Transverse colon (tissue), 4 donors: ENCODE measurements around the gene LINS1. TPM values are rescaled to one million over a fixed set of nuclear protein-coding genes. Genes with fewer than 3 reads are reported as not detected.

ENCODE experiments used
- DNase-seq: peaks from one replicate; pipeline ENCODE4 v3.0.0-alpha.2; 2019
- H3K27ac ChIP-seq, 4 donors: fragments of 200-600 bp; sonication (generic); 2 replicates each; pipeline ENCODE4 v1.5.1; 2016 to 2018; ENCODE audit warnings: inconsistent platforms in 4 of 4
- H3K27me3 ChIP-seq: fragments of 200-600 bp; sonication (generic); 2 replicates; pipeline ENCODE4 v1.5.1; 2017; ENCODE audit warnings: inconsistent platforms
- H3K36me3 ChIP-seq, 4 donors: fragments of 200-600 bp; sonication (generic); 2 replicates each; pipeline ENCODE4 v1.5.1; 2017 to 2019; ENCODE audit warnings: inconsistent platforms in 4 of 4
- H3K4me1 ChIP-seq, 4 donors: fragments of 200-600 bp; sonication (generic); 2 replicates each; pipeline ENCODE4 v1.5.1; 2017 to 2020; ENCODE audit warnings: inconsistent platforms in 4 of 4
- H3K4me3 ChIP-seq, 4 donors: fragments of 200-600 bp; sonication (generic); 1 replicate in 1 of 4; 2 replicates in 3 of 4; pipeline versions ENCODE4 v1.5.1 to v1.6.1; 2017 to 2019; ENCODE audit warnings: inconsistent platforms in 4 of 4
- H3K9me3 ChIP-seq, 2 donors: fragments of 200-600 bp; sonication (generic); 2 replicates each; pipeline ENCODE4 v1.5.1; 2017 to 2019; ENCODE audit warnings: inconsistent platforms in 2 of 2
- CTCF ChIP-seq, 5 experiments: fragments of 200-600 bp in 3 of 5; fragments of 450-650 bp in 2 of 5; sonication (generic) in 3 of 5; IDR thresholded peaks; 1 replicate in 2 of 5; 2 replicates in 3 of 5; pipeline ENCODE4 v1.5.1; 2016 to 2017; ENCODE audit warnings: antibody characterized with exemption in 5 of 5, inconsistent platforms in 3 of 5, mild to moderate bottlenecking in 2 of 5, moderate library complexity in 1 of 5
- EP300 ChIP-seq: sonication (generic); formaldehyde crosslinking; IDR thresholded peaks from one replicate; pipeline ENCODE4 v1.6.1; 2017; ENCODE audit warnings: antibody characterized with exemption, low read depth
- POLR2A ChIP-seq: fragments of 450-650 bp; IDR thresholded peaks from one replicate; pipeline ENCODE4 v1.6.1; 2016; ENCODE audit warnings: antibody characterized with exemption, mild to moderate bottlenecking, moderate library complexity
- POLR2AphosphoS5 ChIP-seq, 3 donors: sonication (generic); formaldehyde crosslinking; IDR thresholded peaks; one replicate each; pipeline ENCODE4 v1.6.1; 2016; ENCODE audit warnings: antibody characterized with exemption in 3 of 3
- WGBS, 2 donors: methylation state at CpG; one replicate each; pipeline ENCODE4 v1.1.5; 2018; ENCODE audit warnings: low coverage in 1 of 2; 5-methylcytosine and 5-hydroxymethylcytosine counted together
- in situ Hi-C, 4 donors: fragments of 200-750 bp; cut with MboI; loops; one replicate each; pipeline versions ENCODE4 v1.15.0 to v1.15.1; 2017; ENCODE audit warnings: low sequenced_read_pairs in 3 of 4, low pct_ligation_motif_present in 1 of 4, low pct_unique_long_range_greater_than_20kb in 1 of 4
- intact Hi-C: fragments of 100-400 bp; cut with DNase I; formaldehyde crosslinking; loops from one replicate; pipeline ENCODE4 v1.15.1; 2023; ENCODE audit warnings: low total_unique reads
- total RNA-seq, 4 donors: library from RNA; depleted of rRNA; stranded (reverse); fragments of >200 nt; gene quantifications; one replicate each; pipeline ENCODE4 v1.1.0, GENCODE V29; 2016

Gene LINS1
- total RNA-seq, 4 donors from 2014 or later = 24.7 to 48.9 (median 39.2) TPM

DNA sequence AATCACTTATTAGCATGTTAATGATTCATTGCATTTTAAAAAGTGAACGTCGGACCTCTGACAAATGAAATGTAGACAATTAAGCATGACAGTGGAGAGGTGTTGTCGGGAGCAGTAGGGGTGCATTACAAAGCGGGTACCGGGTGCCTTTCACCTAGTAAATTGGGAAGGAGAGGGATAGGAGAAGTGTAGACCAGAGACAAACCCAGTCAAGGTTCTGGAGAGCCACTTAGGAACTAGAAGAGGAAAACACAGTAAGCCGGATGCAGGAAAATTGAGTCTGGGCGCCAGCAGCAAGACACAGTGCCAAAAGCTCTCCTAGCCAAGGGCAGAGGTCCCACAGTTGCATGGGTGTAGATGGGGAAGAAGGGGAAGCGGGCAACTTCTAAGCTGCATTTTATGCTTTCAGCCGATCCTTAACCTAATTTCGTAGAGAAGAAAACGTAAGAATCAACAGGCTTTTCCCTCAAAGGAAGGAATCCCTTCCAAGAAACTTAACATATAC is 70.1 kb downstream of the LINS1 start:
- no peak for DNase-seq
- H3K4me3 ChIP-seq = no peak overlapping the region
- H3K27me3 ChIP-seq = no peaks in the 10 kb centered on the region
- 78 to 80% methylated on average over 9 to 11 of the region's 11 CpGs for WGBS, 2 donors
- H3K9me3 ChIP-seq = no peaks in the 10 kb centered on the region
- H3K4me1 ChIP-seq = no peaks in the 10 kb centered on the region
- H3K27ac ChIP-seq = no peak overlapping the region
- no peak for TF ChIP-seq POLR2A
- TF ChIP-seq POLR2AphosphoS5 (IDR thresholded peaks at IDR 0.05) = no peak
- no peak for TF ChIP-seq EP300
- no peak for TF ChIP-seq CTCF (IDR thresholded peaks at IDR 0.05)
- intact Hi-C loops (no loop called here), in situ Hi-C loops (no loop called here)
- no peaks in the 10 kb centered on the region for H3K36me3 ChIP-seq

GRCh38 chr15:100531204-100531603 is 70.8 kb downstream of the LINS1 start:
- Histone ChIP-seq H3K36me3 (no peaks in the 10 kb centered on the region), H3K27me3 (no peaks in the 10 kb centered on the region), H3K4me3 (no peak overlapping the region), H3K27ac (no peak overlapping the region), H3K4me1 (peaks cover 0 to 3% (median 0%) of the 10 kb centered on the region in 4 donors), H3K9me3 (no peaks in the 10 kb centered on the region)
- no peak for TF ChIP-seq CTCF (IDR thresholded peaks at IDR 0.05)
- no peak for TF ChIP-seq POLR2A
- TF ChIP-seq EP300 = no peak
- TF ChIP-seq POLR2AphosphoS5 (IDR thresholded peaks at IDR 0.05) = no peak
- intact Hi-C loops = no loop called here
- in situ Hi-C loops = no loop called here
- DNase-seq = no peak
- WGBS, 2 donors = 74 to 79% methylated on average over 4 of the region's 4 CpGs

DNA sequence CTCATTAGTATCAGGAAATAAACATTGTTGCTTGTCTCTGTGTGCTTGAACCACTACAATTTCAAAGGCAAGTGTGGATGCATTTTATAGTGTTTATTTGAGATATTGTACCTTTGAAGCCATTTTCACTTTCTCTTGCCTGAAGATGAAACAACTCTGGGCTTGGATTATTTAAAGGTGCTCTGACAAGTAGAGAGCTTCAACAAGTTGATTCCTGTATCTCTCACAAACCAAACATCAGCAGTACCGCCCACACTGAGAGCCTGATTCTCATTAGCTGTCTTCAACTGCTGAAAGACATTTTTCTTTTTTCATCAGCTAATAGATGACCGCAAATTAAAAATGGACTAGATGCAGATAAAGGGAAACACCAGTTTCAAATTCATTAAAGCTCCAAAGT is 72.4 kb downstream of the LINS1 start:
- WGBS, 2 donors = 80 to 90% methylated on average over 2 of the region's 2 CpGs
- Histone ChIP-seq H3K27me3 (no peaks in the 10 kb centered on the region), H3K36me3 (no peaks in the 10 kb centered on the region), H3K4me1 (peaks cover 0 to 10% (median 1%) of the 10 kb centered on the region in 4 donors), H3K9me3 (no peaks in the 10 kb centered on the region), H3K27ac (no peak overlapping the region), H3K4me3 (no peak overlapping the region)
- no peak for DNase-seq
- in situ Hi-C loops (no loop called here), intact Hi-C loops (no loop called here)
- TF ChIP-seq EP300 (no peak), CTCF (IDR thresholded peaks at IDR 0.05) (no peak), POLR2AphosphoS5 (IDR thresholded peaks at IDR 0.05) (no peak), POLR2A (no peak)

- no peaks in the 10 kb centered on the region for H3K27me3 ChIP-seq
- in situ Hi-C loops (no loop called here), intact Hi-C loops (no loop called here)
- no peaks in the 10 kb centered on the region for H3K9me3 ChIP-seq
- TF ChIP-seq CTCF (IDR thresholded peaks at IDR 0.05) (no peak), EP300 (no peak)
- peaks cover 0 to 10% (median 1%) of the 10 kb centered on the region in 4 donors for H3K4me1 ChIP-seq
- no peak for DNase-seq
- H3K27ac ChIP-seq = no peak within 1 kb of the TSS
- 81 to 100% methylated on average over 2 to 10 of the region's 10 CpGs for WGBS, 2 donors
- no peaks in the 10 kb centered on the region for H3K36me3 ChIP-seq
- H3K4me3 ChIP-seq = no peak within 1 kb of the TSS
These were observed 73.1 kb downstream of the LINS1 start, which contains the start of gene CERS3 for GRCh38 chr15:100528833-100529428. Gene CERS3 (minus strand): TSS chr15:100528950. CDS start chr15:100501849, 27,101 bp downstream.
